Stimulated activated CD8-positive, alpha-beta memory T cell treated with anti-CD3 and anti-CD28 coated beads, Interleukin-7, amount 100 ng/mL, for 24 hours (primary cell): ENCODE measurements around the gene C1orf210.

Experiments
- DNase-seq: peaks from one replicate; pipeline ENCODE4 v3.0.0-alpha.2; 2020; ENCODE audit warnings: low read depth

C1orf210 gene

GRCh38 chr1:43285269-43285990 is at the start of gene C1orf210:
Gene C1orf210 (minus strand): TSS chr1:43285581. CDS start chr1:43283270, 2,311 bp downstream.
- no peak for DNase-seq

GRCh38 chr1:43334453-43335205 is 49.2 kb upstream of the C1orf210 start:
- DNase-seq: no peak

- DNase-seq: no peak
Measured at GRCh38 chr1:43331688-43332087, 46.3 kb upstream of the C1orf210 start.

- DNase-seq: peak; percentile 19
Measured at GRCh38 chr1:43329995-43330751, 44.8 kb upstream of the C1orf210 start.

GRCh38 chr1:43327549-43328292 is 42.3 kb upstream of the C1orf210 start:
- no peak for DNase-seq

- DNase-seq: no peak
Measured at GRCh38 chr1:43325381-43325780, 40.0 kb upstream of the C1orf210 start.

- DNase-seq: no peak
Measured at GRCh38 chr1:43324810-43325209, 39.4 kb upstream of the C1orf210 start.

GRCh38 chr1:43322506-43322905 is 37.1 kb upstream of the C1orf210 start:
- DNase-seq: no peak

- no peak for DNase-seq
Measured at GRCh38 chr1:43321331-43321891, 36.0 kb upstream of the C1orf210 start.

- no peak for DNase-seq
Measured at GRCh38 chr1:43319766-43320165, 34.4 kb upstream of the C1orf210 start.

- DNase-seq: no peak
Measured at GRCh38 chr1:43319288-43319687, 33.9 kb upstream of the C1orf210 start.

- no peak for DNase-seq
Measured at GRCh38 chr1:43318831-43319230, 33.5 kb upstream of the C1orf210 start.

GRCh38 chr1:43317817-43318471 is 32.6 kb upstream of the C1orf210 start:
- no peak for DNase-seq

- DNase-seq: no peak
Measured at GRCh38 chr1:43316738-43317520, 31.5 kb upstream of the C1orf210 start.

- DNase-seq: no peak
Measured at GRCh38 chr1:43315963-43316737, 30.8 kb upstream of the C1orf210 start.

GRCh38 chr1:43315481-43315880 is 30.1 kb upstream of the C1orf210 start:
- DNase-seq: no peak

- DNase-seq: no peak
Measured at GRCh38 chr1:43314233-43314632, 28.9 kb upstream of the C1orf210 start.

GRCh38 chr1:43313771-43314170 is 28.4 kb upstream of the C1orf210 start:
- no peak for DNase-seq

- no peak for DNase-seq
Measured at GRCh38 chr1:43312663-43313515, 27.5 kb upstream of the C1orf210 start.
